MCF 10A (cell line): Measurements from ENCODE around the gene TAAR8. TPM values are rescaled to one million over a fixed set of nuclear protein-coding genes. Genes with fewer than 3 reads are reported as not detected.
A peak's percentile ranks its signal among the peaks of the same experiment; 100 is the strongest.

Experiments
- BruUV-seq: library from RNA; stranded (reverse); fragments of 400-500 nt; replicated peaks from 2 replicates; lab custom pipeline; 2021; lab: Mats Ljungman, UMichigan
- CTCF ChIA-PET: fragments of 300-600 bp; sonication (Branson Sonifier 250); formaldehyde crosslinking; extraction: SDS; loops from one replicate; lab custom pipeline; 2021; ENCODE audit warnings: antibody characterized with exemption, inconsistent platforms; lab: Yijun Ruan, JAX
- POLR2A ChIA-PET: fragments of 300-600, 350-650 bp; sonication (Branson Sonifier 250); formaldehyde crosslinking; extraction: SDS; loops from one replicate; lab custom pipeline; 2020; ENCODE audit warnings: antibody characterized with exemption, inconsistent platforms; lab: Yijun Ruan, JAX
- DNase-seq: peaks from one replicate; pipeline ENCODE4 v3.0.0-alpha.2; 2018; ENCODE audit not compliant: unreplicated experiment
- H3K27ac Mint-ChIP-seq: one replicate; pipeline ENCODE4 v1.8.0; 2022; ENCODE audit warnings: mild to moderate bottlenecking, low read depth, mixed read lengths; ENCODE audit not compliant: unreplicated experiment
- H3K27me3 Mint-ChIP-seq: one replicate; pipeline ENCODE4 v1.8.0; 2022; ENCODE audit warnings: mixed read lengths; ENCODE audit not compliant: insufficient read depth, unreplicated experiment
- H3K36me3 Mint-ChIP-seq: one replicate; pipeline ENCODE4 v1.8.0; 2022; ENCODE audit warnings: mild to moderate bottlenecking, moderate library complexity, mixed read lengths; ENCODE audit not compliant: insufficient read depth, unreplicated experiment
- H3K4me1 Mint-ChIP-seq: one replicate; pipeline ENCODE4 v1.8.0; 2022; ENCODE audit warnings: mixed read lengths; ENCODE audit not compliant: insufficient read depth, unreplicated experiment
- H3K4me3 Mint-ChIP-seq: one replicate; pipeline ENCODE4 v1.8.0; 2022; ENCODE audit warnings: mild to moderate bottlenecking, moderate library complexity, mixed read lengths; ENCODE audit not compliant: unreplicated experiment
- H3K9me3 Mint-ChIP-seq: one replicate; pipeline ENCODE4 v1.8.0; 2022; ENCODE audit warnings: mixed read lengths; ENCODE audit not compliant: unreplicated experiment
- CTCF ChIP-seq: fragments of 200-600 bp; IDR thresholded peaks from one replicate; pipeline ENCODE4 v1.8.0; 2022; ENCODE audit warnings: antibody characterized with exemption, mild to moderate bottlenecking; ENCODE audit not compliant: unreplicated experiment
- intact Hi-C: fragments of 100-400 bp; cut with micrococcal nuclease; formaldehyde crosslinking; loops from 2 replicates; pipeline ENCODE4 v1.14.1; 2022
- total RNA-seq: library from RNA; stranded (reverse); gene quantifications from 2 replicates; pipeline ENCODE4 v1.2.3, GENCODE V29; 2022

Gene TAAR8
- total RNA-seq, 1 experiment from 2014 or later = not detected

- Mint-ChIP-seq H3K36me3 (peaks cover 29% of the 10 kb centered on the region), H3K27me3 (no peaks in the 10 kb centered on the region), H3K9me3 (no peaks in the 10 kb centered on the region), H3K4me1 (peaks cover 20% of the 10 kb centered on the region), H3K27ac (no peak overlapping the region), H3K4me3 (no peak overlapping the region)
- TF ChIP-seq CTCF = no peak
- intact Hi-C loops = no loop called here
- ChIA-PET POLR2A (interaction anchor here (0.6 kb wide), 1 partner anchor 307 kb away, joined by 4 read pairs; no protein-coding TSS in a partner anchor), CTCF (interaction anchor here (0.7 to 1.3 kb wide), 2 partner anchors 211 to 226 kb away, joined by 3 to 5 read pairs; no protein-coding TSS in a partner anchor)
- DNase-seq = no peak
- no TSS peak for BruUV-seq
Measured at GRCh38 chr6:132506461-132506860, 46.0 kb upstream of the TAAR8 start.

GRCh38 chr6:132506869-132507808 lies 45.3 kb upstream of the TAAR8 start:
- CTCF ChIA-PET = interaction anchor here (1.6 kb wide), 1 partner anchor 227 kb away, joined by 5 read pairs; no protein-coding TSS in a partner anchor

GRCh38 chr6:132511210-132511830 lies 41.2 kb upstream of the TAAR8 start:
- peak overlapping the region; percentile 82 for H3K27ac Mint-ChIP-seq
- H3K4me3 Mint-ChIP-seq = peak overlapping the region; percentile 92
- H3K27me3 Mint-ChIP-seq = no peaks in the 10 kb centered on the region
- no TSS peak for BruUV-seq
- CTCF ChIA-PET = interaction anchor here (0.7 to 2.0 kb wide), 3 partner anchors 175 to 1443 kb away, joined by 3 to 13 read pairs (median 4); no protein-coding TSS in a partner anchor
- POLR2A ChIA-PET = interaction anchor here (0.6 to 4.5 kb wide), 4 partner anchors 19 to 303 kb away, joined by 3 to 66 read pairs (median 4); partner anchors contain the start of gene RPS12
- H3K9me3 Mint-ChIP-seq = no peaks in the 10 kb centered on the region
- TF ChIP-seq CTCF = no peak
- peaks cover under 1% of the 10 kb centered on the region for H3K36me3 Mint-ChIP-seq
- peaks cover 32% of the 10 kb centered on the region for H3K4me1 Mint-ChIP-seq
- no peak for DNase-seq
- intact Hi-C loops = no loop called here

More at GRCh38 chr6:132506869-132507808, 45.3 kb upstream of the TAAR8 start:
- no TSS peak for BruUV-seq
- TF ChIP-seq CTCF = no peak
- POLR2A ChIA-PET = interaction anchor here (0.9 to 1.2 kb wide), 3 partner anchors 10 to 1471 kb away, joined by 3 to 5 read pairs (median 4); partner anchors contain the start of gene RPS12
- Mint-ChIP-seq H3K27me3 (no peaks in the 10 kb centered on the region), H3K4me1 (peaks cover 23% of the 10 kb centered on the region), H3K27ac (no peak overlapping the region), H3K9me3 (no peaks in the 10 kb centered on the region), H3K4me3 (no peak overlapping the region), H3K36me3 (peaks cover 22% of the 10 kb centered on the region)
- DNase-seq = no peak
- intact Hi-C loops = no loop called here
